HepG2 (cell line): Measurements from ENCODE around the gene ACOT8. TPM values are rescaled to one million over a fixed set of nuclear protein-coding genes. Genes with fewer than 3 reads are reported as not detected.

ENCODE experiments used
- ATAC-seq: fragments of 200-7000 bp; cut with Tn5 transposase; 3 replicates; pipeline ENCODE4 v1.9.1; 2020; ENCODE audit warnings: mild to moderate bottlenecking, moderate library complexity
- BruUV-seq: library from RNA; stranded (reverse); fragments of 400-500 nt; replicated peaks from 2 replicates; lab custom pipeline; 2021; lab: Mats Ljungman, UMichigan
- CTCF ChIA-PET: fragments of 300-600 bp; formaldehyde crosslinking; extraction: SDS; loops from one replicate; lab custom pipeline; 2021; ENCODE audit warnings: low total read pairs, inconsistent platforms, low intra/inter-chr PET ratio; lab: Yijun Ruan, JAX
- POLR2A ChIA-PET: fragments of 350-600 bp; sonication (Branson Sonifier 250); formaldehyde crosslinking; loops from one replicate; lab custom pipeline; 2020; ENCODE audit warnings: antibody characterized with exemption, inconsistent platforms; lab: Yijun Ruan, JAX
- DNase-seq: peaks from one replicate; pipeline ENCODE4 v3.0.0-alpha.2; 2015; ENCODE audit warnings: low spot score
- FAIRE-seq: peaks from 3 replicates; lab custom pipeline; 2011; peaks lifted over from hg19 to GRCh38; lab: Jason Lieb, UNC
- H2AFZ ChIP-seq: one replicate; pipeline ENCODE4 v1.6.1; 2011; ENCODE audit warnings: low read length, inconsistent platforms
- H3K27ac ChIP-seq: fragments of 300-600 bp; 3 replicates; pipeline ENCODE4 v1.8.0; 2011; ENCODE audit warnings: mixed run types, mild to moderate bottlenecking, mixed read lengths, low read length, inconsistent platforms; ENCODE audit not compliant: insufficient read depth; ENCODE audit errors: extremely low read length
- H3K27me3 ChIP-seq, 2 experiments: fragments of 200-600 bp in 1 of 2; 2 replicates in 1 of 2; 3 replicates in 1 of 2; pipeline versions ENCODE4 v1.6.0 to v1.8.0; 2011; ENCODE audit warnings: low read length in 2 of 2, mild to moderate bottlenecking in 2 of 2, moderate library complexity in 2 of 2, inconsistent platforms in 1 of 2; ENCODE audit not compliant: insufficient read depth in 2 of 2, control insufficient read depth in 1 of 2
- H3K36me3 ChIP-seq, 2 experiments: fragments of 200-600 bp in 1 of 2; replicated peaks in 1 of 2; 2 replicates in 1 of 2; 3 replicates in 1 of 2; pipeline versions ENCODE4 v1.5.1 to v1.8.0; 2011; ENCODE audit warnings: low read length in 2 of 2, inconsistent platforms in 1 of 2; ENCODE audit not compliant: insufficient read depth in 2 of 2, control insufficient read depth in 1 of 2
- H3K4me1 ChIP-seq: 2 replicates; pipeline ENCODE4 v1.5.1; 2012; ENCODE audit warnings: low read length, inconsistent platforms; ENCODE audit not compliant: insufficient read depth
- H3K4me2 ChIP-seq: 2 replicates; pipeline ENCODE4 v1.6.0; 2011; ENCODE audit warnings: low read depth, low read length, inconsistent platforms
- H3K4me3 ChIP-seq, 3 experiments: fragments of 200-600 bp in 1 of 3; sonication (generic), shearing (Covaris generic) in 1 of 3; replicated peaks in 1 of 3; 2 replicates each; pipeline ENCODE4 v1.5.1; 2011 to 2016; ENCODE audit warnings: low read length in 3 of 3, inconsistent platforms in 2 of 3, low read depth in 2 of 3, mild to moderate bottlenecking in 2 of 3, control low read depth in 1 of 3, mixed read lengths in 1 of 3; ENCODE audit not compliant: insufficient read depth in 1 of 3
- H3K79me2 ChIP-seq: one replicate; pipeline ENCODE4 v1.6.1; 2011; ENCODE audit warnings: low read length, inconsistent platforms; ENCODE audit not compliant: insufficient read depth
- H3K9ac ChIP-seq: 2 replicates; pipeline ENCODE4 v1.6.0; 2011; ENCODE audit warnings: mild to moderate bottlenecking, low read depth, low read length, inconsistent platforms; ENCODE audit not compliant: insufficient read depth
- H3K9me3 ChIP-seq: 2 replicates; pipeline ENCODE4 v1.5.1; 2012; ENCODE audit warnings: mild to moderate bottlenecking, low read length
- H4K20me1 ChIP-seq: 2 replicates; pipeline ENCODE4 v1.6.0; 2011; ENCODE audit warnings: inconsistent platforms, mild to moderate bottlenecking, low read length, moderate library complexity; ENCODE audit not compliant: insufficient read depth
- ARID3A ChIP-seq: IDR thresholded peaks from 2 replicates; pipeline ENCODE4 v1.6.1; 2012; ENCODE audit warnings: low read depth, low read length, improper control_type of control experiment
- ATF1 ChIP-seq: IDR thresholded peaks from 2 replicates; pipeline ENCODE4 v1.6.1; 2016; ENCODE audit warnings: mild to moderate bottlenecking, control low read depth
- ATF2 ChIP-seq: sonication (generic); formaldehyde crosslinking; IDR thresholded peaks from 2 replicates; pipeline ENCODE4 v1.4.0; 2020; ENCODE audit warnings: missing genetic modification reagents
- ATF4 ChIP-seq, 2 experiments: fragments of 450-650 bp in 1 of 2; sonication (generic) in 1 of 2; formaldehyde crosslinking; IDR thresholded peaks; 2 replicates each; pipeline versions ENCODE4 v1.5.0 to v1.8.0; 2020 to 2022; ENCODE audit warnings: mild to moderate bottlenecking in 1 of 2, missing genetic modification reagents in 1 of 2
- CEBPG ChIP-seq: IDR thresholded peaks from 2 replicates; pipeline ENCODE4 v1.6.1; 2016
- CHCHD3 ChIP-seq: sonication (generic); formaldehyde crosslinking; IDR thresholded peaks from 2 replicates; pipeline ENCODE4 v1.8.0; 2022; ENCODE audit warnings: mild to moderate bottlenecking, missing genetic modification reagents, moderate library complexity
- CREB1 ChIP-seq, 2 experiments: fragments of 450-650 bp in 1 of 2; IDR thresholded peaks; 2 replicates each; pipeline ENCODE4 v1.6.1; 2016 to 2017; ENCODE audit warnings: control low read depth in 1 of 2, mild to moderate bottlenecking in 1 of 2, missing compliant biosample characterization in 1 of 2, missing genetic modification characterization in 1 of 2
- FIP1L1 ChIP-seq: fragments of 200-400 bp; formaldehyde crosslinking; IDR thresholded peaks from 2 replicates; pipeline ENCODE4 v1.6.1; 2018; ENCODE audit warnings: low read depth, mild to moderate bottlenecking, low read length, moderate library complexity, borderline replicate concordance; ENCODE audit not compliant: insufficient read depth
- HNF4A ChIP-seq: sonication (generic); formaldehyde crosslinking; IDR thresholded peaks from 2 replicates; pipeline ENCODE4 v1.4.0; 2020; ENCODE audit warnings: missing genetic modification reagents
- MED1 ChIP-seq: sonication (generic); formaldehyde crosslinking; IDR thresholded peaks from 2 replicates; pipeline ENCODE4 v1.4.0; 2020; ENCODE audit warnings: missing genetic modification reagents
- POLR2G ChIP-seq: fragments of 200-400 bp; formaldehyde crosslinking; IDR thresholded peaks from 2 replicates; pipeline ENCODE4 v1.6.1; 2018; ENCODE audit warnings: mild to moderate bottlenecking, low read depth, low read length, moderate library complexity
- SALL2 ChIP-seq: sonication (generic); formaldehyde crosslinking; IDR thresholded peaks from 2 replicates; pipeline ENCODE4 v1.8.1; 2023; ENCODE audit warnings: mild to moderate bottlenecking, missing genetic modification reagents, inconsistent platforms
- SIX1 ChIP-seq: sonication (generic); formaldehyde crosslinking; IDR thresholded peaks from 2 replicates; pipeline ENCODE4 v1.4.0; 2020; ENCODE audit warnings: missing genetic modification reagents, borderline replicate concordance
- SPEN ChIP-seq: sonication (generic); formaldehyde crosslinking; IDR thresholded peaks from 2 replicates; pipeline ENCODE4 v1.5.1; 2020; ENCODE audit warnings: low read depth, mild to moderate bottlenecking, missing genetic modification reagents
- XBP1 ChIP-seq: sonication (generic); formaldehyde crosslinking; IDR thresholded peaks from 2 replicates; pipeline ENCODE4 v1.5.0; 2020; ENCODE audit warnings: missing genetic modification reagents
- ZBTB21 ChIP-seq: sonication (generic); formaldehyde crosslinking; IDR thresholded peaks from 2 replicates; pipeline ENCODE4 v1.4.0; 2020; ENCODE audit warnings: missing genetic modification reagents
- ZNF224 ChIP-seq: sonication (generic); formaldehyde crosslinking; IDR thresholded peaks from 2 replicates; pipeline ENCODE4 v1.5.0; 2020; ENCODE audit warnings: mild to moderate bottlenecking, missing genetic modification reagents
- ZNF850 ChIP-seq: sonication (generic); formaldehyde crosslinking; conservative IDR thresholded peaks from 2 replicates; pipeline ENCODE4 v1.9.0; 2021; ENCODE audit warnings: mild to moderate bottlenecking, missing genetic modification reagents
- WGBS: methylation state at CpG from one replicate; pipeline ENCODE4 v1.1.6; 2017; ENCODE audit warnings: low lambda C conversion rate; 5-methylcytosine and 5-hydroxymethylcytosine counted together
- in situ Hi-C: cut with HindIII; loops from 2 replicates; pipeline ENCODE4 v1.10.0; 2017; ENCODE audit warnings: low pct_unique_long_range_greater_than_20kb; ENCODE audit not compliant: extremely low pct_ligation_motif_present
- intact Hi-C: fragments of 100-400 bp; cut with micrococcal nuclease; formaldehyde crosslinking; loops from one replicate; pipeline ENCODE4 v1.10.0; 2022; ENCODE audit not compliant: unreplicated experiment
- polyA plus RNA-seq, 8 experiments: library from polyadenylated mRNA; depleted of rRNA in 3 of 8; stranded (reverse) in 7 of 8; unstranded in 1 of 8; fragments of >200 nt; fragmentation: Illumina TruSeq in 4 of 8; extraction: Trizol in 4 of 8; gene quantifications; 2 replicates each; pipeline versions ENCODE4 v1.2.1 to v1.2.3, GENCODE V29; 2011 to 2016; ENCODE audit warnings: low read depth in 4 of 8, missing spikeins in 1 of 8, mixed read lengths in 1 of 8; ENCODE audit not compliant: insufficient read depth in 1 of 8
- total RNA-seq, 5 experiments: library from RNA; depleted of rRNA; stranded (reverse); fragments of >200 nt; fragmentation: Illumina TruSeq; extraction: Trizol; gene quantifications; 2 replicates each; pipeline ENCODE4 v1.2.3, GENCODE V29; 2016; ENCODE audit warnings: low read depth in 1 of 5

The ACOT8 gene
- total and polyA plus RNA-seq, 2 of the 13 experiments (the other 11 are each of a cell fraction or from before 2014, with no cell fraction given) = 31.4 to 45.5 TPM

- TF ChIP-seq CHCHD3 (CRISPR knock-in tag) (no peak), CREB1 (IDR thresholded peaks at IDR 0.05) (peak; percentile 91), CREB1 (CRISPR knock-in tag; IDR thresholded peaks at IDR 0.05) (peak; percentile 93), SPEN (CRISPR knock-in tag) (peak; percentile 92), POLR2G (peak; percentile 98)
These were observed at the start of gene ACOT8, which contains the start of gene ZSWIM3 (continued) for GRCh38 chr20:45857114-45857881.

- H3K79me2 ChIP-seq = no peaks in the 10 kb centered on the region
- in situ Hi-C loops (no loop called here), intact Hi-C loops (loop anchor here (1.0 kb wide), 1 partner anchor 14 kb away; the partner anchor contains the start of genes CTSA and NEURL2)
- H3K27me3 ChIP-seq = no peaks in the 10 kb centered on the region
- POLR2A ChIA-PET = interaction anchor here (1.0 to 8.8 kb wide), 12 partner anchors 9 to 64 kb away, joined by 4 to 164 read pairs (median 10); partner anchors contain the start of genes CTSA, NEURL2, PCIF1 and SPATA25
- CTCF ChIA-PET = no interaction called here
- FAIRE-seq (peak; percentile 21), ATAC-seq (peak; percentile 67), DNase-seq (peak; percentile 87)
- no peak overlapping the region for H2AFZ ChIP-seq
- H4K20me1 ChIP-seq = no peaks in the 10 kb centered on the region
- H3K36me3 ChIP-seq = no peaks in the 10 kb centered on the region
- H3K27ac ChIP-seq = peak overlapping the region; percentile 21
- no peak overlapping the region for H3K4me3 ChIP-seq
- H3K9ac ChIP-seq = no peak overlapping the region
- peak overlapping the region; percentile 4; the same call in 1 of the 2 replicates for H3K4me2 ChIP-seq
- H3K4me1 ChIP-seq = peaks cover 50% of the 10 kb centered on the region
- BruUV-seq = no TSS peak
- no peaks in the 10 kb centered on the region for H3K9me3 ChIP-seq
- WGBS = 37% methylated on average over 8 of the region's 8 CpGs
- TF ChIP-seq XBP1 (CRISPR knock-in tag) = 0 out of 2 replicates have a peak, but pooled peaks have one; percentile 35
- peak; percentile 56; the same call in 1 of the 2 replicates for TF ChIP-seq ATF1 (CRISPR knock-in tag)
- TF ChIP-seq ATF4 (CRISPR knock-in tag; IDR thresholded peaks at IDR 0.05) = no peak
- TF ChIP-seq HNF4A (CRISPR knock-in tag) = 0 out of 2 replicates have a peak, but pooled peaks have one; percentile 11
- peak; percentile 52; the same call in 1 of the 2 replicates for TF ChIP-seq ARID3A
- TF ChIP-seq MED1 (CRISPR knock-in tag) = 0 out of 2 replicates have a peak, but pooled peaks have one; percentile 36
- TF ChIP-seq CEBPG (CRISPR knock-in tag) = peak; percentile 12; the same call in 1 of the 2 replicates
- no peak for TF ChIP-seq SALL2
- peak; percentile 95 for TF ChIP-seq ZBTB21
- TF ChIP-seq ATF2 (CRISPR knock-in tag) = peak; percentile 56; the same call in 1 of the 2 replicates
- 0 out of 2 replicates have a peak, but pooled peaks have one; percentile 29 for TF ChIP-seq ZNF224
- no peak for TF ChIP-seq FIP1L1
- TF ChIP-seq ZNF850 (CRISPR knock-in tag) = no peak
- no peak for TF ChIP-seq SIX1 (CRISPR knock-in tag)
These were observed 48.4 kb upstream of the ACOT8 start for GRCh38 chr20:45905505-45906079.
